A549 treated with GW870086 at 1 μM for 4 hours (cell line): ENCODE measurements around the gene DNAAF2. TPM values are rescaled to one million over a fixed set of nuclear protein-coding genes. Genes with fewer than 3 reads are reported as not detected.

ENCODE experiments used
- total RNA-seq: library from RNA; stranded (reverse); fragments of 200-300 nt; extraction: Qiagen RNA extraction; gene quantifications from 5 replicates; pipeline ENCODE4 v1.2.3, GENCODE V29; 2022; ENCODE audit warnings: low read depth

DNAAF2 gene
- total RNA-seq, result 10.5 to 12.3 TPM (median 11.6 TPM) in 5 replicates

GRCh38 chr14:49634547-49635334 lies at the start of gene DNAAF2:
TSS of gene DNAAF2 (minus strand) at chr14:49635244. CDS start at chr14:49635149, 95 bp downstream.

GRCh38 chr14:49620182-49621113 lies 14.6 kb downstream of the DNAAF2 start, which contains the start of the genes MGAT2 and RPL36AL:
TSS of gene MGAT2 (plus strand) at chr14:49620799. CDS start at chr14:49621269, 470 bp downstream.
TSS of gene RPL36AL (minus strand) at chr14:49620626. CDS start at chr14:49619104, 1,522 bp downstream.

GRCh38 chr14:49598485-49599300 lies 36.4 kb downstream of the DNAAF2 start, which contains the start of gene LRR1:
TSS of gene LRR1 (plus strand) at chr14:49598940. CDS start at chr14:49599021, 81 bp downstream.

GRCh38 chr14:49585803-49586672 lies 49.0 kb downstream of the DNAAF2 start, which contains the start of gene RPS29:
TSS of gene RPS29 (minus strand) at chr14:49586380. CDS start at chr14:49586346, 34 bp downstream.

Other genes with a start within 250 kb of the DNAAF2 start
- 4,091 to 5,477 TPM (median 4,625 TPM) in 5 replicates for gene RPS29, start 48.9 kb downstream of the DNAAF2 start, total RNA-seq
- gene LRR1, start 36.3 kb downstream of the DNAAF2 start, total RNA-seq, result 47.0 to 52.7 TPM (median 51.8 TPM) in 5 replicates
- gene RPL36AL, start 14.6 kb downstream of the DNAAF2 start, total RNA-seq, result 397 to 518 TPM (median 440 TPM) in 5 replicates
- 47.0 to 53.9 TPM (median 50.2 TPM) in 5 replicates for gene MGAT2, start 14.4 kb downstream of the DNAAF2 start, total RNA-seq
- gene POLE2, start 53.0 kb upstream of the DNAAF2 start, total RNA-seq, result 11.6 to 15.7 TPM (median 14.3 TPM) in 5 replicates
- gene KLHDC1, start 57.9 kb upstream of the DNAAF2 start, total RNA-seq, result 0.16 to 0.25 TPM (median 0.21 TPM) in 4 of 5 replicates, not detected in the other
- 28.6 to 37.9 TPM (median 32.1 TPM) in 5 replicates for gene KLHDC2, start 132.9 kb upstream of the DNAAF2 start, total RNA-seq
- gene NEMF, start 217.5 kb upstream of the DNAAF2 start, total RNA-seq, result 25.1 to 37.2 TPM (median 33.4 TPM) in 5 replicates